HG03565 (cell line): ENCODE data around the gene PTPN22.

Source experiments
- ATAC-seq: cut with Tn5 transposase; IDR thresholded peaks from one replicate; pipeline ENCODE4 v1.9.1; 2021; ENCODE audit warnings: mild to moderate bottlenecking, moderate library complexity; ENCODE audit not compliant: unreplicated experiment

Gene PTPN22

DNA sequence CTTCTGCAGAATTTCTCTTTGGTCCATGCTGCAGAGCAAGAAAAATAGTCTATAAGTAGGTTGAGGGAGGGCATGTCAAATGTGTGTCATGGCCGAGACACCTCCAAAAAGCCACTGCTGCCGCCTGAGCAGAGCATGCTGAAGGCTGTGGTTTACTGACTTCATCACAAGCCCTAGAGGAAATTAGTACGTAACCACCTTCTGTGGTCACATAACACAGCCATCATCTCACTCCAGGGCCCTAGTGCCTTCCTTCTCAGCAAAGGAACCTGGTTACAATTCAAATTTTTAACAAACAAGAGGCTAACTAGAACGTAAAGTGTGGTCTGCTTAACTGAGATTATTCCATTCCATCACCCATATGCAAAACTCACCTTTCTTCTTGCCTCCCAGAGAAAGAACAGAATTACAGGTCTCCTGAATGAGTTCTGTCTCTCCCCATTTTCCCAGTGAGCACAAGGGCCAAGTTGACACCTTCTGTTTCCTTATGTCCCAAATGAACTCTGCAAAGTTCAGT lies at the start of gene PTPN22:
Gene PTPN22 (minus strand): TSS at position 116 of the 517 bp plus-strand sequence.
- ATAC-seq: peak; percentile 90

DNA sequence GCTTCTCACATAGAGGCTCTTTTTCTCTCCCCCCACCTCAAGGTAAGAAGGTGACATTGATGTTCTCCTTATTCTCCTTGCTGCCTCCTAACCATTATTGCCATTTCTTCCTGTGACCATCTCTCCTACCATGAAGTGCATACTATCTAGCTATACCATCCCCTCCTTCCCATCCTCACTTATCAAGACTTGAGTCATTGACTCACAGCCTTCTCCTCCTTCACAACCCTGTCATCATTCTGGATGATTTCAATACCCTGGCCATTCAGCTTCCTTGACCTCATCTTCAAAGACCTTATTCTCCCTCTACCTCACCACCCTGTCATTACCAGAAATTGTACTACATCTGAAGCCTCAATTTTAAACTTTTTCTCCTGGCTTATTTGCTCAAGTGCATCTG lies 46.7 kb upstream of the PTPN22 start:
- ATAC-seq: no peak

DNA sequence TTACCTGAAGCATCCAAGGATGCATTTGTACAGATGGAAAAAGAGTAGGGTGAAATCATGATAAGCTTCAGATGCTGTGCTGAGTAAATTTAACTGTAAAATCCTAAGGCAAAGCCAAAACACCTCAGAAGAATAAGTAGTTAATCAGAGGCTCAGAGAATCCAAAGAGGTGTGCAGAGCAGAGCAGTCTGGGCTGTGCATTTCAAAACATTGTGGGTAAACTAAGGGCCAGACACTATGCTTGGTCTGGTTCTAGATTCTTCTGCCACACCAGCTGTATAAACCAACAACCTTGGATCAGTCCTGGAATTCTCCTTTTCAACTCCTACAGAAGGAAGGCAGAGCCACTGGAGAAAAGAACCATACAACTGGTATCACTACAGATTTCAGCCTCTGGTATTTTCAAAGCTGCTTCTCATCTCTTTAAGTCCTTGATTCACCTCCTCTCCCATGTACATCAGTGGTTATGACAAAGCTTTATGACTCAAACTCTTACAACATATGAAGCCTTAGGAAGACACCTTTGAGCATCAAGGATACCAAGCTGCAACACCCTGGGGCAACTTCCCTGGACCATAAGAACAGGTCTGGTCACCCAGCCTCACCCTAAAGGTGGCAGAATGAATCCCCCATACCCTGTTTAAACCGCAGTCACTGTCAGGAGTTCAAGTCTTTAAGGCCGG lies 46.0 kb upstream of the PTPN22 start:
- no peak for ATAC-seq

DNA sequence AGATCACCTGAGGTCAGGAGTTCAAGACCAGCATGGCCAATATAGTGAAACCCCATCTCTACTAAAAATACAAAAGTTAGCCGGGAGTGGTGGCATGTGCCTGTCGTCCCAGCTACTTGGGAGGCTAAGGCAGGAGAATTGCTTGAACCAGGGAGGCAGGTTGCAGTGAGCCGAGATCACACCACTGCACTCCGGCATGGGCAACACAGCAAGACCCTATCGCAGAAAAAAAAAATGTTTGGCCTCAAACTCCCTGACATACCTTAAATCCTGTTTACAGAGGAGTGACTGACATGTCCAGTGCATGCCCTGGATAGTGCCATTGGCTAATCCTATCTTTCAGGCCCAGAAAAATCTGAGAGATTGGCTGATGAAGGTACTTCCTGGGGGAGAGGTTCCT lies 45.5 kb upstream of the PTPN22 start:
- no peak for ATAC-seq

DNA sequence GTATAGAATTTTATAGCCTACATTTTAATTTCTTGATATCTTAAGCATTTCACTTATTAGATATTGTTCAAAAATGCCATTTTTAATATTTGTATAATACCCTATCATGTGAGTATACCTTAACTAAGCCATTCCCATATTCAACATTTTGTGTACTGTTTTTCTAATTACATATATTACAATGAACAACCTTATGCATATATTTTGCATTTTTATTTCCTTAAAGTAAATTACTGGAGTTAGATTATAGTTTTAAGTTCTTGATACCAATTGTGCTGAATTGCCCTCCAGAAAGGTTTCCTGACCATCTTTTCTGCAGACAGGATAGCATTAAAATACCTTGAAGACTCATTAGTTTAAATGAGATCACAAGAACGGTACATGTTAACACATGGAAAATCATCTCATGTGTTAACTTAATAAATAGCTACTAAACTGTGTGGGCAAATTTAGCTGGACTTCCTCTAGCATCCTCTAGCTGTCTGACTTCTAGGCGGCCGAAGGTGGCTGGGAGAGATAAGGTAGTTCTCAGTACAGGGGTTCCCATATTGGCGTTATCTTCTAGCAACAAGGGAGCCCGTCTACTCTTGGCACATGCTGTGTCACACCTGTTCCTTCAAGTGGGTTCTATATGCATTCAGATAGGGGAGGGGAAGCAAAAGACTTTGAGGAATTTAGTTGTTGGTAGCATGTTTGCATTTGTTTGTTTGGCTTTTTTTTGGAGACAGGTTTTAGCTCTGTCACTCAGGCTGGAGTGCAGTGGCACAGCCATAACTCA lies 42.6 kb upstream of the PTPN22 start:
- no peak for ATAC-seq

DNA sequence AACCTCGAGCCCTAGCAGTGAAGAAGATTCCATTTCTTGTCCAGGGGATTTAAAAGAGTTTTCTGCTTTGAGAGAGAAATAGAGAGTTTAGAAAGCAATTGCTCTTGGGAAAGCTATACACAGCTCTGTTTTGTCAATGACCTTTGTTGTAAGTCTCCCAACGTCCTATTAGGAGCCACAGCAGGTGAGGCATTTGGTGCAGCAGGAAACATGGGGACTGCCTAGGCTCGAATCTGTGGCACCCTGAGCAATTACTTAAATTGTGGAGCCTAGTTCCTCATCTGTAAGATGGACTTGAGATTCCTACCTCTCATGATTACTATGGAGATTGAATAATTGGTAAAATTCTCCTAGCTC lies 41.8 kb upstream of the PTPN22 start:
- no peak for ATAC-seq

DNA sequence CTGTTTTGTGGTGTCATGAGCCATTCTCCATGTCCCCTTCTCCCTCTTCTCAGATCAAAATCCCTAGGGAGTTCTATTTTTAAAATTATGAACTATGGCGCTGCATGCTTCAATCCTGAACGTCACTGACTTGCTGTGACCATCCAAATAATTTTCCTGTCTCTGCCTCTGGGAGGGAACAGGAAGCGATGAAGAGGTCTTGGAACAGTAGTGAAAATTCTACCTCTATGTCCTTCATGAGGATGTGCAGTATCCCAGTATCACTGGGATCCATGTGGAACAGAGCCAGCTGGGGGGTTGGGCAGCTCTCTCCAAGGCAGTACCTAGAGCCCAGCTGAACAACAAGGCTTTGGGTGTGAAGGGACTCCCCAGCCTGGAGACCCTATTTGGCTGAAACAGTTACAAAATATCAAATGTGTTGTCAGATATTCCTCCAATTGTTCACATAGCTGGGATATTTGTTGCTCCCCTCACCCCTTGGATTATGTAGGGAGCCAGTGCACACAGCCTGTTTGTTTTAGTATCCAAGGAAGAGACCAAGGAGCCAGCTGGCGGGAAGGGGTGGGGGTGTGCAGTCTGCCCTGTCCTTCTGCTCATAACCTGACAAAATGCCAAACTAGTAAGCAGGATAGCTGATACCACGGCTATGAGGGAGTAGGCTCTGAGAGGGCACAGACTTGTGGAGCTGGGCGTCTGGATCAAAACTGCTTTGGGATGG lies 41.2 kb upstream of the PTPN22 start:
- ATAC-seq: no peak

DNA sequence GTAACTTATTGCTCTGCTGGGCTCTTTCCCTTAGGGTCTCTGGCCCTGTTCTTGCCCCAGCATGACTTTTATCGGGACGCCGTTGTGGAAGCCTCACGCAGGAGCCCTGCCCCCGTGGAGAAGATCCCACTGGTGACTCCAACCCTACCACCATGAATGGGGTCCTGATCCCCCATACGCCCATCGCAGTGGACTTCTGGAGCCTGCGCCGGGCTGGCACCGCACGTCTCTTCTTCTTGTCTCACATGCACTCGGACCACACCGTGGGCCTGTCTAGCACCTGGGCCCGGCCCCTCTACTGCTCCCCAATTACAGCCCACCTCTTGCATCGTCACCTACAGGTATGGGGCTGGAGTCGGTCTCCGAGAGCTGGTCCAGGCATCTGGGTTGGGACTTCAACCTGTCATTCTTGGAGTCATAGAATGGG lies 33.9 kb upstream of the PTPN22 start:
- no peak for ATAC-seq

DNA sequence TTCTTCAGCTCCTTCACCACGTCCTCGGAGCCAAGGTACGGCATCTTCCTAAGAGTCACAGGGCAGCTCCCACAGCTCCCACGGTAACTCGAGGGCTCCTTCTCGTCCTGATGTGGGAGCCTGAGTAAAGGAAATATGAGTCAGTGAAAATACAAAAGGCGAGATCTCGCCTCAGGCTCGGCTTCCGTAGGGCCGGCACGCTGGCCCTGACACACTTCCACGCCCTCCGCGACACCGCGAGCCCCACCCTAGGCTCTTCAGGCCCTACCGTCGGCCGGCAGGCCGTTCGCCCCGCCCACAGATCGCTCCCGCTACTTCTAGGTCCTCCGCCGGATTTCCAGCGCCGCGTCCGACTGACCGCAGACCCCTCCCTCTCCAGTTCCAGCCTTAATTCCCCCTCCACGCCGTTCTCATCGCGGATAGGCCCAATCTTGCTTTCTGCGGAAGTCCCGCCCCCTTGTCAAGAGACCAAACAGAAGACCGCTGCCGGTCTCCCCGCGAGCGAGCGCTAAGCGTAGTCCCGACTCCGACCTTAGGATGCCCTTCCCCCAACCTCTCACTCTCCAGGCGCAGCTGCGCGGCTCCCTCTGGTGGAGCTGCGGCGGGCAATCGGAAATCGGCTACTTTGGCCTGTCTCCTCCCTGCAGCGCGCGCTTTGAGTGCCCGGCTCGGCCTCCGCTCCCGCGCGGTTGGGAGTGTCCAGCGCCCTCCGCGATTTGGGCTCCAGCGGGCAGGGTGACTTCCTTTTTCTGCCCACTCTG lies 33.3 kb upstream of the PTPN22 start, which contains the start of the genes AP4B1 and DCLRE1B:
Gene AP4B1 (minus strand): TSS at position 126 of the 761 bp plus-strand sequence. CDS start 82 bp downstream, at position 44.
Gene DCLRE1B (plus strand): TSS at position 653 of the 761 bp plus-strand sequence. CDS start 261 bp downstream, outside the sequence.
- ATAC-seq: peak; percentile 86

DNA sequence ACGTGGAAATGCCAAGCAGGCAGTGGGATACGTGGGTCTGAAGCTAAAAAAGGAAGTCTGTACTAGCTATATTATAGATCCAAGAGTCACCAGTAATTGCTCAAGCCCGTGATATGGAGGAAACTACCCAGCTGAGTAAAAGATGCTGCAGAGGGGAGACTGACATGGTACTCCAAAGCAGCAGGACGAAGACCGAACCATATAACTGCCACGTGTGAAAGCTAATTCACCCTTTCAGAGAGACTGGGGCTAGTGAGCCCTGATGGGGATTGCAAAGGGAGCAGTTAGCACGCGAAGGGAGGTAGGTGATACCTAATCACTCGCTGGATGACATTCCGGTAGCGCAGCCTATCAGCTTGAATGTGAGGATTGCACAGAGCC lies 32.8 kb upstream of the PTPN22 start:
- ATAC-seq: peak; percentile 23

DNA sequence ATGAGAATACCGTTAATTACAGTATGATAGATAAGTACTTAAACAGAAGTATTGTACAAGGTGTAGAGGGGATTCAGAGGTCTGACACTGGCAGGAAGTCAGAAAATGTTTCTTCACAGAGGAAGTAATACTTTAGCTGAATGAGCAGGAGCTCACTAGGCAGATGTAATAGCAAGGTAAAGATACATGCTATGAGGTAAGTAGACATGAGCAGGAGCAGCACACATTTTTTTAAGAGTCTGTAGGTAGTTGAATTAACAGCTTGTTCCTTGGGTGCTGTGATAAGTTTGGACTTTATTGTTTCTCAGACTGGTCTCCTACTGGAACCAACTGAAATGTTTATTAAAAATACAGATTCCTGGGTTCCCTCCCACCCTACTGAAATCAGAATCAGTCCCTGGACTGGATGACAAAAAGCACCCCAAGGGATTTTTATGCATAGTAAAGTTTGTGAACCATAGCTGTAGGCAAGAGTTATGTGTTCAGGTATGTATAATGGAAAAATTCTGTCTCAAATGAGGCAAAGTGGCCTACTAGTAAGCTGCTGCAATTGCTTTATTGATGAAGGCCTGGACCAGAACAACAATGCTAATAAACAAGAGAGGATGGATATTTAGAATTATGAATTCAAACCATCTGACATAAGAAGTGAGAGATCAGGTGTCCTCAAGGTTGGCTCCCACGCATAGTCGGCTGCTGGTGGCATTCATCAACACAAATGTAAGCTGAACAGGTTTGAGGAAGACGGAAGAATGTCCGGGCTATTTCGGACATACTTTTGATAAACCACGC lies 32.2 kb upstream of the PTPN22 start:
- no peak for ATAC-seq

DNA sequence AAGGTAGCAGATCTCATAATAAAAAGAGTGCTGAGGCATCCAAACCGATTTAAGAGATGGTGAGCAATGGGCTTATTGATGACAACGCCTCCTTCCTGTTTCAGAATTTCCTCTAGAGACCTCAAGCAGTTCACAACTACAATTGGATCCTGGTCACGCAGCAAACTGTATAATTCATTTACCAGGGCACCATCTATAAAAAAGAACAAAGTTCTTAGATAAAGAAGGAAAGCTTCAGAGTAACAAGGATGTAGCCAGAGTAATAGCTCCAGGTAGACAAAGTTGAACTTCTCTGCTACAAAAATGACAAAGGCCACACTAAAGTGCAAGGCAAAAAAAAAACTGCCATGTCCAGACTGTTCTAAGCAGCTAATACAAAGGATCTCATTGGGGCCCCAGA lies 29.7 kb upstream of the PTPN22 start:
- no peak for ATAC-seq

DNA sequence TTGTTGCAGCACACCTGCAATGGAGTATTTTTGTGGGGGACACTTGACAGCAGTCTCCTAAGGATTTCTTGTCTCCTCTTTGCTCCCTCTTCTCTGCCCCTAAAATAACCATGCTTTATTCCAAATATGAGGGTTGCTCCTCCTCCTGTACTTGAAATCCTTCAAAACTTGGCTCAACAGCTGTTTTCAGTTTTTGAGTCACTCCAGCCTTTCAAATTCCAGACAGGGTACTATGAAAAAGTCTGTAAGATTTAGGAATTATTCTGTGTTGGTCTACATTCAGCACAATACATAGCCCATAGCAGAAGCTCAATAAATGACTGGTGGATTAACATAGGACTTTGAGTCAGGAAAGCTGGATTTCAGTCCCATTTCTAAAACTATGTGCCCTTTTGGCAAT lies 27.6 kb upstream of the PTPN22 start:
- no peak for ATAC-seq

DNA sequence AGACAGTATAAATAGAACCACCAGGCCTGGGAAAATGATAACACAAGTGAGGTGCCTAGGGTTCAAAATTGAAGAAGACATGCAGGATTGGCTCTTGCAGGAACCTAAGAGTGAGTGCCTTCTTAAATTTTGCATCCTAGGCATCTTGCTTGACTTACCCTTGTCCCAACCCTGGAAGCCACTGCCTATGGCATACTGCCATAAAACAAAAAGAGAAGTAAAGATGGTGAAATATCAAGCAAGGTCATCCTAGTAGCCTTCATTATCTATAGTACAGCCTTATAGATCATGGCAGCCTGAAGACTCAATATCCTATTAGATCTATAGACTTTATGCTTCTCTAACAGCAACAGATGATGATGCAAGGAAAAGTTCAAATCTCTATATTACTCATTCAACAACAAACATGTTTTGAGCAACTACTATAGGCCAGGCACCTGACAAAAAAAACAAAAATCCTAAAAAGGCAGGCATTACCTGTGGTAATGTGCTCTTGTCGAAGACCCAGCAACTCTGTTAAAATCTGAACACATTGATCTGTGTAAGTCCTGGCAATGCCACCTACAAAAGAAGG lies 26.8 kb upstream of the PTPN22 start:
- ATAC-seq: no peak

DNA sequence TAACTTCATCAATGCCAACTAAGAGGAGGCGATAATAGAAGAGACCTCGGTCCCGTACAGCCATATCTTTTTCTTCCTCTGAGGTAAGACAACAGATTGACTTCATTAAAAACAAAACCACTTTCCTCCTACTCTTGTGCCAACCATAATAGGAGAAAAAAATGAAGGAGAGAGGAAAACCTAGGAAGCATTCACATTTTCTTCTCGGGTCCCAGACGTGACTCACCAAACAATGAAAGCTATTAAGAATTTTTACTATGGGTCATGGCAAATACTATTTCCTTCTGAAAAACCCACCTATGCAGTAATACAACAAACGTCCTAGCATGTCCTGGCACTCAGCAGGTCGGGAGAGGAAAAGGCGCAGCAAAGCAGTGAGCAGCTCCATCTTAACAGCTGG lies 24.4 kb upstream of the PTPN22 start:
- ATAC-seq: no peak

DNA sequence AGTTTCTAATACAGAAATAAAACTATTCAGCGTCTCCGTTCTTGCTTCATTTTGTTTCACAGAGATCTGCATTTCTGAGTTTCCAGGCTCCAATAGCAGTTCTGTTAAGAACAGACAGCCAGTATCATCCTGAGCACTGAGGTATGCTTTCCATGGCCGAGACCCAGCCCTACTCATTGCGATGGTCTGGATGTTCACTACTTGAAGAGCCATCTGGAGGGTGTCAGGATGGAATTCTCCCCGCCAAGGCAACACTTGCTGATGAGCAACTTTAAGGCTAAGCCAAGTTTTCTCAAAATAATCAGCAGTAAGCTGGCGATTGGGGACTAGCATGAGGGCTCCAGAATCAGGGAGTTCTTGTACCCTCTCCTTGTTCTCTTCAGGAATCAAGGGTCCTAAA lies 23.6 kb upstream of the PTPN22 start:
- no peak for ATAC-seq

DNA sequence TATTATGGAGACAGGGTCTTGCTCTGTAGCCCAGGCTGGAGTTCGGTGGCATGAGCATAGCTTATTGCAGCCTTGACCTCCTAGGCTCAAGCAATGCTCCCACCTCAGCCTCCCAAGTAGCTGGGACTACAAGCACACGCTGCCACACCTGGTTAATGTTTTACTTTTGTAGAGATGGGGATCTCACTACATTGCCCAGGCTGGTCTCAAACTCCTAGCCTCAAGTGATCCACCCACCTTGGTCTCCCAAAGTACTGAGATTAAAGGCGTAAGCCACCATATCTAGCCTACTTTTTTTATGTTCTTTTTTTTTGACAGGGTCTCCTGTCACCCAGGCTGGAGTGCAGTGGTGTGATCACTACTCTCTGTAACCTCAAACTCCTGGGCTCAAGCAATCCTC lies 21.8 kb upstream of the PTPN22 start:
- ATAC-seq: no peak

DNA sequence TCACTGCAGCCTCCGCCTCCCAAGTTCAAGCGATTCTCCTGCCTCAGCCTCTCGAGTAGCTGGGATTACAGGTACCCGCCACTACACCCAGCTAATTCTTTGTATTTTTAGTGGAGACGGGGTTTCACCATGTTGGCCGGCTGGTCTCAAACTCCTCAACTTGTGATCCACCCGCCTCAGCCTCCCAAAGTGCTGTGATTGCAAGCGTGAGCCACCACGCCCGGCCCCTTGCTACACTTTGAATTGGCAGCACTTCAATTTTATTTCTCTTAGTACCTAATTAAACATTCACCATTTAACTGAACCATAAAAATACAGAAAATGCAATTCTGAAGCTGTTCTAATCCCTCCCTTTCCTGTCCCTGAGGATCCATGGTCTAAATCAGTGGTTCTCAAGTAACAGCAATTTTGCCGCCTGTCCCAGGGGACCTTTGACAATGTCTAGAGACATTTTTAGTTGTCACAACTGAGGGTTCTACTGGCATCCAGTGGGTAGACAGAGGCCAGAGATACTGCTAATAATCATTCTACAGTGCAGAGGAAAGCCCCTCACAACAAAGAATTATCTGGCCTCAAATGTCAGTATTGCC lies 20.2 kb upstream of the PTPN22 start:
- ATAC-seq: no peak

DNA sequence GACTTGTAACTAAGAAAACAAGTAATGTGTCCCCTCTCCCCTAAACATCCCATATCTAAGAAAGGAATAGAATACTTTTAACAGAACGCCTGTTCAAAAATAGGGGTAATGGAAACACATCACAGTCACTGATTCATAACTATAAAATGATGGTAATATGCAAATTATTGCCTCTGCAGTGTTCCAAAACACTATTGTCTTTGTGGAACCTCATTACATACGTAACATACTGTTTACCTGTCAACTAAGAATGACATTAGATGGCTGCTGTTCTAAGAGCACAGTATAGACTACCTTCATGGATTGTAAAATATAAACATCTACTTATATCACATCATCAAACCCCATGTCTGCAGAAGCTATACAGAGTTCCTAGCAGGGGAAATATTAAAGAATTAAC lies 19.3 kb upstream of the PTPN22 start:
- no peak for ATAC-seq
